Lower leg skin (tissue), 4 donors: ENCODE results near the gene POLR3GL. TPM values are rescaled to one million over a fixed set of nuclear protein-coding genes. Genes with fewer than 3 reads are reported as not detected.
A peak's percentile ranks its signal among the peaks of the same experiment; 100 is the strongest.

ENCODE experiments used
- DNase-seq, 2 donors: peaks; one replicate each; pipeline ENCODE4 v3.0.0-alpha.2; 2019; ENCODE audit warnings: low spot score in 2 of 2
- H3K4me3 ChIP-seq: fragments of 200-600 bp; sonication (generic); 2 replicates; pipeline ENCODE4 v1.5.1; 2017; ENCODE audit warnings: mild to moderate bottlenecking, low read depth; ENCODE audit not compliant: poor library complexity, severe bottlenecking
- POLR2A ChIP-seq, 2 donors: fragments of 450-650 bp; IDR thresholded peaks; one replicate each; pipeline ENCODE4 v1.6.1; 2016 to 2017; ENCODE audit warnings: antibody characterized with exemption in 2 of 2, mild to moderate bottlenecking in 1 of 2, moderate library complexity in 1 of 2
- WGBS, 2 donors: methylation state at CpG; one replicate each; pipeline ENCODE4 v1.1.5; 2018; 5-methylcytosine and 5-hydroxymethylcytosine counted together
- intact Hi-C: fragments of 100-400 bp; cut with DNase I; formaldehyde crosslinking; loops from one replicate; pipeline ENCODE4 v1.15.0; 2023; ENCODE audit warnings: low total_unique reads
- total RNA-seq, 4 donors: library from RNA; depleted of rRNA; stranded (reverse); fragments of >200 nt; gene quantifications; one replicate each; pipeline ENCODE4 v1.1.0, GENCODE V29; 2016
- TF ChIP-seq, protein P1 (sequence below), 3 donors: fragments of 450-650 bp; IDR thresholded peaks; one replicate each; pipeline ENCODE4 v1.5.1; 2016; ENCODE audit warnings: antibody characterized with exemption in 3 of 3, mild to moderate bottlenecking in 3 of 3, moderate library complexity in 2 of 3

The POLR3GL gene
- total RNA-seq, 4 donors from 2014 or later, result 10.6 to 15.3 (median 14.2) TPM

DNA sequence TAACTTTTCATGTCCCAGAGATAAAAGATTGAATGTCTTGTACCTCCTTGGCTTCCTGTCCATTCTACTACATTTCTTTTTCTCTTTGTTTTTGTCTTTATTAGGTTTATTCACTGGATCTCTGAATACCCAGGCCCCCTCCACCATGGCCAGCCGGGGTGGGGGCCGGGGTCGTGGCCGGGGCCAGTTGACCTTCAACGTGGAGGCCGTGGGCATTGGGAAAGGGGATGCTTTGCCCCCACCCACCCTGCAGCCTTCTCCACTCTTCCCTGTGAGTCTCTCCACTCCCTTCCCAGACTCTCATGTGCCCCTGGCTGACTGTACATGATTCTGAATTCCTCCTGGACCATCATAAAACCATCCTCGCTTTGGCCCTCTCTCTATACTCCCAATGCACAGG, 10.2 kb downstream of the POLR3GL start:
- intact Hi-C loops, result no loop called here
- no peak for TF ChIP-seq POLR2A (IDR thresholded peaks at IDR 0.05)
- TF ChIP-seq, protein P1, sequence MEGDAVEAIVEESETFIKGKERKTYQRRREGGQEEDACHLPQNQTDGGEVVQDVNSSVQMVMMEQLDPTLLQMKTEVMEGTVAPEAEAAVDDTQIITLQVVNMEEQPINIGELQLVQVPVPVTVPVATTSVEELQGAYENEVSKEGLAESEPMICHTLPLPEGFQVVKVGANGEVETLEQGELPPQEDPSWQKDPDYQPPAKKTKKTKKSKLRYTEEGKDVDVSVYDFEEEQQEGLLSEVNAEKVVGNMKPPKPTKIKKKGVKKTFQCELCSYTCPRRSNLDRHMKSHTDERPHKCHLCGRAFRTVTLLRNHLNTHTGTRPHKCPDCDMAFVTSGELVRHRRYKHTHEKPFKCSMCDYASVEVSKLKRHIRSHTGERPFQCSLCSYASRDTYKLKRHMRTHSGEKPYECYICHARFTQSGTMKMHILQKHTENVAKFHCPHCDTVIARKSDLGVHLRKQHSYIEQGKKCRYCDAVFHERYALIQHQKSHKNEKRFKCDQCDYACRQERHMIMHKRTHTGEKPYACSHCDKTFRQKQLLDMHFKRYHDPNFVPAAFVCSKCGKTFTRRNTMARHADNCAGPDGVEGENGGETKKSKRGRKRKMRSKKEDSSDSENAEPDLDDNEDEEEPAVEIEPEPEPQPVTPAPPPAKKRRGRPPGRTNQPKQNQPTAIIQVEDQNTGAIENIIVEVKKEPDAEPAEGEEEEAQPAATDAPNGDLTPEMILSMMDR (IDR thresholded peaks at IDR 0.05), result no peak
- H3K4me3 ChIP-seq, result no peak overlapping the region
- DNase-seq, result peak in 1 of 2 donors; percentile 68
- 83 to 88% methylated on average over 7 of the region's 7 CpGs for WGBS, 2 donors

DNA sequence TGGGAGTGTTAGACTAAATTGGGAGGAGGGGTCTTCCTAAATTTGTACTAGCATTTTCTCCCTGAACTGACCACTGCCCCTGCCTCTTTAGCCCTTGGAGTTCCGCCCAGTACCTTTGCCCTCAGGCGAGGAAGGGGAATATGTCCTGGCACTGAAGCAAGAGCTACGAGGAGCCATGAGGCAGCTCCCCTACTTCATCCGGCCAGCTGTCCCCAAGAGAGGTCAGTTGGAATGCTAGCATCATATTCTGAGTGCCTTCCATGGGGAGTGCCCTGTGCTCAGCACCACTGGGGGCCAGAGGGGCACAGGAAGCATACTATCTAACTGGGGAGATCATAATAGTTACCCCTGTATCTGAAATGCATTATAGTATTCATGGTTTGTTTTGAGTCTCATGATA, 10.7 kb downstream of the POLR3GL start:
- no peak overlapping the region for H3K4me3 ChIP-seq
- TF ChIP-seq, protein P1 (IDR thresholded peaks at IDR 0.05), result no peak
- no peak for TF ChIP-seq POLR2A (IDR thresholded peaks at IDR 0.05)
- intact Hi-C loops, result no loop called here
- 72 to 83% methylated on average over 4 of the region's 4 CpGs for WGBS, 2 donors
- DNase-seq, result peak in 1 of 2 donors; percentile 50

DNA sequence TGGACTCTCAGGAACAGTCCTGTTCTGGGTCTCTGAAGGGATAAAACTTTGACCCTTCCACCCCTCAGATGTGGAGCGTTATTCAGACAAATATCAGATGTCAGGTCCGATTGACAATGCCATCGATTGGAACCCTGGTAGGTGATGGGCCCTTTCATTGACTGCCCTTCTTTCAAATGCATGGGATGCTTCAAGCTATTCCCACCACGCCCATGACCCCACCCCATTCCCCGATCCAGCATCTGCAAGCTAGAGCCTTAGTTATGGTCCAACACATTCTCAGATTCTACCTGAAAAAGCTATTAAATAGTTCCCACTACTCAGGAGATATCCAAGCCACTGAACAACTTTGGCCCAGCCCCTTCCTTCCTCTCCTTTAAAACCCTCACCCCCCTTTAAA, 12.5 kb downstream of the POLR3GL start:
- no peak for TF ChIP-seq POLR2A (IDR thresholded peaks at IDR 0.05)
- TF ChIP-seq, protein P1 (IDR thresholded peaks at IDR 0.05), result no peak
- H3K4me3 ChIP-seq, result no peak overlapping the region
- peak in 1 of 2 donors; percentile 86 for DNase-seq
- 68 to 75% methylated on average over 5 of the region's 5 CpGs for WGBS, 2 donors
- intact Hi-C loops, result no loop called here

DNA sequence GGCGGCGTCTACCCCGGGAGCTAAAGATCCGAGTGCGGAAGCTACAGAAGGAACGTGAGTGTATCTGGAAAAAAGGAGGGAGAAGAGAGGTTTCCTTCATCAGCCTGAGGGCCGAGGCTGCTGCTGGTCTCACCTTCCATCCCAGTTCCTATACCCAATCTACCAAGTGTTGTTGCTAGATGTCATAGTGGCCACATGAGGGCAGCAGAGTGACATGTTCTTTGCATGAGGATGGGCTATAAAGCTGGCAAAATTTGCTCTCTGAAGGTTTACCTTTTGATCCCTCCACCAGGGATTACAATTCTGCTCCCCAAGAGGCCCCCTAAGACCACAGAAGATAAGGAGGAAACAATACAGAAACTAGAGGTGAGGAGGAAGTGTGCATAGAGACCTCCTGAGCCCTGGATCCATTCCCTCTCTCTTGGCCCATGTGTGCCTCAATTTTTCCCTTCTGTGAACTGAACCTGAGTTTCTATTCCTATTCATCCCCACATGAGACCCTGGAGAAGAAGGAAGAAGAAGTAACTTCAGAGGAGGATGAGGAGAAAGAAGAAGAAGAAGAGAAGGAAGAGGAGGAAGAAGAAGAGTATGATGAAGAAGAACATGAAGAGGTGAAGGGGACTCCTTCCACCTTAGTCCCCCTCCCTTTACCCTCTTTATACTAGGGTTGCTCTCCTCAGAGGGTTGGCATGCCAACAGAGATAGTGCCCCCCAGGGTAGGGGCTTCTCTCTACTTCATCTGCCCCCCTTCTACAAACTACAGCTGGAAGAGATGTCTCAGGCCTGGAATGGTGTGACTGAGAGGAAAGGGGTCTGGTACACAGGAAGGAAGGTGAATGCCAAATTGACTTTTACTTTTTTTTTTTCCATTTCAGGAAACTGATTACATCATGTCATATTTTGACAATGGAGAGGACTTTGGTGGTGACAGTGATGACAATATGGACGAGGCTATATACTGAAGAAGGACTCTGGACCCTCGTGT, 13.3 kb downstream of the POLR3GL start:
- DNase-seq, result peak in 1 of 2 donors; percentile 92

DNA sequence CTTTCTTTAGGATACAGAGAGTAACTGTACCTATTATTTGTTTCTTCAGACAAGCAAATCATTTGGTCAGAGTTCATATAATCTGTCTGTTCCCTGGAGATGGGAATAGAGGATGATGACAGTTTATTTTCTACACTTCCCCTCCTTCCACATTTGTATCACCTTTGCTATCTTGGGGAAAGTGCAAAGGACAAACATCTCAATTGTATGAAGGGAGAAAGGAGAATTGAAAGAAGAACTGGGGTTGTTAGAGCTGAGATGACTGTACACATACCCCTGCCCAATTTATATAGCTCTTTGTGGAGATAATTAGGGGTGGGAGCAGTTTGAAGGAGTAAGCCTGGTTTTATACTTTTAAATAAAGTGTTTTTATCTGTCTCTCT, 14.0 kb downstream of the POLR3GL start:
- no peak for TF ChIP-seq POLR2A (IDR thresholded peaks at IDR 0.05)
- TF ChIP-seq, protein P1 (IDR thresholded peaks at IDR 0.05), result no peak
- no peak overlapping the region for H3K4me3 ChIP-seq
- no peak for DNase-seq
- intact Hi-C loops, result loop anchor here (2.0 kb wide), 1 partner anchor 28 kb away; no protein-coding TSS in a partner anchor

More for the DNA sequence above, 13.3 kb downstream of the POLR3GL start:
- TF ChIP-seq, protein P1 (IDR thresholded peaks at IDR 0.05), result peak in 1 of 3 donors; percentile 87
- TF ChIP-seq POLR2A (IDR thresholded peaks at IDR 0.05), result no peak
- intact Hi-C loops, result loop anchor here (2.0 kb wide), 1 partner anchor 29 kb away; no protein-coding TSS in a partner anchor
- WGBS, 2 donors, result 19 to 23% methylated on average over 9 of the region's 9 CpGs
- H3K4me3 ChIP-seq, result no peak overlapping the region
